Suppressor macrophage treated with lipopolysaccharide for 1 hour (primary cell): Measurements from ENCODE around the gene PAPPA2.
"Not testable (repeated sequence)": the region's sequence is repeated elsewhere in the genome, so short reads cannot be mapped to it uniquely, and the experiment has no call there.

Experiments used
- DNase-seq, 3 donors: peaks; one replicate each; pipeline ENCODE4 v3.0.0-alpha.2; 2020 to 2022

Gene PAPPA2

GRCh38 chr1:176556288-176556687 lies 93.3 kb downstream of the PAPPA2 start:
- no peak for DNase-seq

DNA sequence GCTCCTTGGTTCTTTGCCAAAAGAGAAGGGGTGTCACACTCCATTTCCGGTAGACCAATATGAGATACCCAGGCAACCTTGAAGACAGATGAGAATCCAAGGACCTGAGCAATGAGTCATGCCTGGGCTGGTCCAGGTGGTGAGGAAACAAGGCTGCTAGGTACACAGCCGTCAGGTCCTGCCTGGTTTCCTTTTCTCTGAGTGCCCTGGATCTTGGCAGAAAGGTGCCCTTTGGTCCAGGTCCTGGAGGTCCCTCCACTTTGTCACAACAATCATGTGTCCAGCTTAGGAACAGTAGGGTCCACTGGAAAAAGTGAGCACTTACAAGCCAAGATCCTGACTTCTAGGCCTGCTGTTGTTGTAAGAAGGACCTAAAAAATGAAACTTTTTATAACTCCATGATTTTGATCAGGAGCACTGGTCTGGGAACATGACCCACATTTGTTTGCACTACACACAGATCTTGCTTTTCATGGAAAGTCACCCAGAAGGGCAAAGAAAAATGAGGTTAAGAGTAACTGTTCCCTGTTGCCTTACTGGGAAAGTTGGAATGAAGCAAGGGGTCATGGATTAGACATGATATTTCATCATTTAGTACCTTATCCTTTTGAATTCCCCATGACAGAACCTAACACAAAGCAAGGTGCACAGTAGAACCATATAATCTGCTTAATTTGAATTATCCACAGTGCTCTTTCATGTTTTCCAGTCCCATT lies 94.7 kb downstream of the PAPPA2 start:
- DNase-seq = no peak

DNA sequence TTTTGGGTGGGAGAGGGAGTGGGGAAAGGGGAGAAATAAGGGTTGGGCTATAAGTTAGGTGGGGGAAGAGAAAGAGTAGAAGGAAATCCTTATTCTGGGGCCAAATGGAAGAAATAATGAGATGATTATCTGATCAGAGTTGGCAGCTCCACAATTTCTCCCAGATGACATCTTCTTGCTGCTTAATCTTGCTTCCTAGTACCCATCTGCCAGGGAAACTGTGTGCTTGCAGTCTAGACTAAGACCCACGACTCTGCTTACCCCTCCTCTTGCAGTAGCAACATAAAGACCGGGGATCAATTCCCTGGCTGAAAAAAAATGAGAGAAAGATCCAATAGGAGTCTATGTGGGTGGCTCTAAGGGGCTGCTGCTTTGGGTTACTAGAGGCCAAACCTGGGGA lies 95.6 kb downstream of the PAPPA2 start:
- DNase-seq = no peak

DNA sequence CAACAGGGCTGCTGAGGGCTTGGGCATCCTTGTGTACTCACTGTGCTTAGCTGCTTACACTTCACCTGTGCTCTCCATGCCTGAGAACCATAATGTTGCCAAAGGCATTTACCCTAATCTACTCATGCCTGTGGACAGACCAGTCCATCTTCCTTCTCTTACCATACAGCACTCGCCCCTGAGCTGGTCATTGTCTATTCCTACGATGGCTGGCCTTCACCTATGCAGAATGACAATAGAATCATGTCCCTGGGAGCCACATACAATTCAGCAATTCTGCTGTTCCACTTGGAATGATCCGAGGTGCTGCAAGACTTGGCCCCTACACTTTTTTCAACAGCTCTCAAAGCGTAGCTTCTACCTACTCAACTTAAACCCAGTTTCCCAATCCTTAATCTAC lies 96.5 kb downstream of the PAPPA2 start:
- no peak for DNase-seq

GRCh38 chr1:176559878-176560277 lies 96.9 kb downstream of the PAPPA2 start:
- DNase-seq = peak; percentile 52 to 63 (median 52)

DNA sequence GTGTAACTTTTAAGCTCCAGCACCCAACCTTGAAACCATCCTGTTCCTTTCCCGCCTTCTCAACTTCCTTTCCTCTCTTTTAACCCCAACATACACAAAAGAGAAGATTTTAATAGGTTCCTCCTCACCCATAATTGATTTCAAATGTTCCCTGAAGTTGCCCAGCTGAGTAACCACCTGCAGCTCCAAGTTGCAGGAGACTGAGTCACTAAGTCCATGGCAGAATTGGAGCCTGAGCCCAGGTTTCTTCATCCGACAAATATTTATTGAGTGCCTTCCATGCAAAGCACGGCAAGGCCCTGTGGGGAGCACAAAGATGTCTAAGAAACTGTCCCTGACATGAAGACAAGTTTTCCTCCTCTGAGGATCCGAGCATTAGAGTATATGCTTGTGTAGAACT lies 97.7 kb downstream of the PAPPA2 start:
- DNase-seq = no peak

DNA sequence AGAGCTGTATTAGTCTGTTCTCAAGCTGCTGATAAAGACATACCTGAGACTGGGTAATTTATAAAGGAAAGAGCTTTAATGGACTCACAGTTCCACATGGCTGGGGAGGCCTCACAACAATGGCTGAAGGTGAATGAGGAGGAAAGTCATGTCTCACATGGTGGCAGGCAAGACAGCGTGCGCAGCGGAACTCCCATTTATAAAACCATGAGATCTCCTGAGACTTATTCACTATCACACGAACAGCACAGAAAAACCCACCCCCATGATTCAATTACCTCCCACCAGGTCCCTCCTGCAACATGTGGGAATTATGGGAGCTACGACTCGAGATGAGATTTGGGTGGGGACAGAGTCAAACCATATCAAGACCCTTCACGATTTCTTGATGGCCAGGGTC lies 98.8 kb downstream of the PAPPA2 start:
- not testable (repeated sequence) for DNase-seq

DNA sequence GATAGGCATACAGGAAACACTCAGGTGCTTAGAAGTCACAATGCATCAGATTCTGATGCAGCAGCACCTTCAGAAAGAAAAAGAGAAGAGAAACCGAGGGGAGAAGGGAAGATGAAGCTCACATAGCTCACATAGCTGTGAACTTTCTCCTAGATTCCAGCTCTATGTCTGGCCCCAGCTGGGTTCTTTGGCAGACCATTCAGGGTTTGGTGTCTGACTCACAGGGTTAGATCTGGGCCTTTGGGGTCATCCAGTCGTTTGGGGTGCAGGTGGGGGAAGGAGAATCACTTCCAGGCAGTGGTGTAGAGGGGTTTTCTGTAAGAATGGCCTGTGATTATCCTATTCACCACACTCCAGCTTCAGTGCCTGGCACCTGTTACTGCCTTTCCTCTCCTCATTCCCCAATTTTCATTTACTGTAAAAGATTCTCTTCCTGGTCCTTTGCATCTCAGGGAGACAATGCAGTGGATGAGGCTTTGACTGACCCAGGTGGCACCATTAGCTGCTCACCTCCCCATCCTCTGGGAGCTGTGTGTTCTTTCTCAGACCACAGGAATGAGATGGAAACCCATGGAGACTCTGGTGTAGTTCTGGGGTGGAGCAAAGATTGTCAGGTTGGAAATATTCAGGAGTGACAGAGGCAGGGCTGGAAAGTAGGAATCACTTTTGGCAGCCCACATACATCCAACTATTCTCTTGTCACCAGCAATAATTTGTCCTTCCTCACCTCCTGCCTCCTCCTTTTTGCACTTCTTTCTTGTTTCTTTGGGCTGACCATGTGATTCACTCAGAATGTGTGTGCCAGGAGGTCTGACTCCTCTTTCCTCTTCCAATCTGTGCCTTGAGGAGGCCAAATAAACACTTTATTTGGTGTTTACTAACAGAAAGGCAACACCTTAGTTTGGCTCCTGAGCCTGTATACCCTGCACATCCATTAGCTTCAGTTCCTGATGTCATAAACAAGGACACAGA lies 103.3 kb downstream of the PAPPA2 start:
- DNase-seq = no peak

DNA sequence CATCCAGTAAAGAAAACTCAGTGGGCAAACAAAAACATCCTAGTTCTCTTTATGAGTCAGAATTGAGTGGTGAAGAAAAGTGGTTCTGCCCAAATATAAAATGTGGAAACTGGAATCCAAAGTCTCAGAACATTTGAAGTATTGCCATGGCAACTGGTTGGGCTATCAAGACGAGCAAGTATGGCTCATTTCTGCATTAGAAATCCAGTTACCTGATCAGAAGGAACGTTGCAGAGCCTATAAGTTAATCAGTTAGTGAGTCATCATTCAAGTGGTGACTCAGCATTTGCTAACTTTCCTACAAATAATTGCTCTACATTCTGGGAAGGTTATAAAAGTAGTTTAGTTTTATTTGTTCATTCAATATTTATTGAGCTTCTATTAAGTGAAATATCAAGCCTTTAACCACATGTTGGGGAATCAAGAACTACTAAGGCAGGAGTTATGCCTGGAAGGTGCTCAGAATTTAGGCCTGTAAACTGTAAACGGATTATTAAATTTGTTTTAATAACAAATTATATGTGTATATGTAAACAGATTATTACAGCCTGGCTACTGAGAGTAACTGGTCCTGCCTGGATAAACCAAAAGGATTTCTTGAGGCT lies 104.3 kb downstream of the PAPPA2 start:
- no peak for DNase-seq

DNA sequence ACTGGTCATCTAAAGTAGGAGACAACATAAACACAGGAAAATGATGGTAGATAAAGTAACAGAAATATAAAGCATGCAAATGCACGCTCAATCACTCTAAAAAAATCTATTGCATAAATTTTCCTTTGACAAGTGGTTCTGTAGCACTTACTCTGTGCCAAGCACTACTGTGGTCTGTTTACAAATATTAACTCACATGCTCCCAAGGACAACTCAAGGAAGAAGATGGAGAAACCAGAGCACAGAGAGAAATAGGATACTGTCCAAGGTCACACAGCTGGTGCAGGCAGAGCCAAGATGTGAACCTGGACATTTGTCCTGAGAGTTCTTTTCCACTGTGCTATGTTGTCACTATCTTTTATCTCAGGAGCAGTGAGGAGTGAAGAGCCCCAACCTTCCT lies 105.2 kb downstream of the PAPPA2 start:
- DNase-seq = no peak

DNA sequence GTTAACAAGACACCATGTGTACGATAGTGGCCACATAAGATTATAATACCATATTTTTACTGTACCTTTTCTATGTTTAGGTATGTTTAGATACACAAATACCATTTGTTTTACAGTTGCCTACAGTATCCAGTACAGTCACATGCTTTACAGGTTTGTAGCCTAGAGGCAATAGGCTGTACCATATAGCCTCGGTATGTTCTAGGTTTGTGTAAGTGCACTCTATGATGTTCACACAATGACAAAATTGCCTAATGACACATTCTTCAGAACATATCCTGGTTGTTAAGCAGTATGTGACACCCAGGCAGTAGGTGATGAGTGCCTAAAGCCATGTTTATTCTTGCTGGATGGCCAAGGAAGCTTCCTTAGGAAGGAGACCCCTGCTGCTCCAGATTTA lies 111.8 kb downstream of the PAPPA2 start:
- no peak for DNase-seq

- no peak for DNase-seq
These were observed 113.0 kb downstream of the PAPPA2 start for GRCh38 chr1:176575991-176576390.

GRCh38 chr1:176576670-176577069 lies 113.7 kb downstream of the PAPPA2 start:
- no peak for DNase-seq

GRCh38 chr1:176577646-176578197 lies 114.7 kb downstream of the PAPPA2 start:
- DNase-seq = no peak

DNA sequence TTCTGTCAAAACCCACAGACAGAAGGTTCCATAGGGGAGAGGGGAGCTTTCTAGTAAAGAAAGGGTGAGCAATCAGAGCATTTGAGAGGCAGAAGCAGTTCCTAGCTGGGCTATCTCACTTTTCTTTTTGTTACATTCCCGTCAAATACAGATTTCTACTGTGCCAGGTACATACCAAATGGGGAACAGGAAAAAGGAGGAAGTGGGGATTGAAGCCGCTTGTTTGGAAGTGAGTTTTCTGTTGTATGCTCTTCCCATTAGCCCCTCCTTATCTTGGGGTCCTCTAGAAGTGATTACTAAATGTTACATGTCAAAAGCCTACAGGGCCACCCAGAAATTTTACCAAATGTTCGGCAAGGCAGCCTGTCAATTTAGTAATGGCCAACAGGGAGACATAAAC lies 116.1 kb downstream of the PAPPA2 start:
- no peak for DNase-seq

DNA sequence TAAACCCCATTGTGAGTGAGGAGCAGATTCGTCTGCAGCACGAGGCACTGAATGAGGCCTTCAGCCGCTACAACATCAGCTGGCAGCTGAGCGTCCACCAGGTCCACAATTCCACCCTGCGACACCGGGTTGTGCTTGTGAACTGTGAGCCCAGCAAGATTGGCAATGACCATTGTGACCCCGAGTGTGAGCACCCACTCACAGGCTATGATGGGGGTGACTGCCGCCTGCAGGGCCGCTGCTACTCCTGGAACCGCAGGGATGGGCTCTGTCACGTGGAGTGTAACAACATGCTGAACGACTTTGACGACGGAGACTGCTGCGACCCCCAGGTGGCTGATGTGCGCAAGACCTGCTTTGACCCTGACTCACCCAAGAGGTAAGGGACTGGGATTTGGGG lies 132.2 kb downstream of the PAPPA2 start:
- no peak for DNase-seq

- no peak for DNase-seq
These were observed 138.4 kb downstream of the PAPPA2 start for GRCh38 chr1:176601348-176601747.

DNA sequence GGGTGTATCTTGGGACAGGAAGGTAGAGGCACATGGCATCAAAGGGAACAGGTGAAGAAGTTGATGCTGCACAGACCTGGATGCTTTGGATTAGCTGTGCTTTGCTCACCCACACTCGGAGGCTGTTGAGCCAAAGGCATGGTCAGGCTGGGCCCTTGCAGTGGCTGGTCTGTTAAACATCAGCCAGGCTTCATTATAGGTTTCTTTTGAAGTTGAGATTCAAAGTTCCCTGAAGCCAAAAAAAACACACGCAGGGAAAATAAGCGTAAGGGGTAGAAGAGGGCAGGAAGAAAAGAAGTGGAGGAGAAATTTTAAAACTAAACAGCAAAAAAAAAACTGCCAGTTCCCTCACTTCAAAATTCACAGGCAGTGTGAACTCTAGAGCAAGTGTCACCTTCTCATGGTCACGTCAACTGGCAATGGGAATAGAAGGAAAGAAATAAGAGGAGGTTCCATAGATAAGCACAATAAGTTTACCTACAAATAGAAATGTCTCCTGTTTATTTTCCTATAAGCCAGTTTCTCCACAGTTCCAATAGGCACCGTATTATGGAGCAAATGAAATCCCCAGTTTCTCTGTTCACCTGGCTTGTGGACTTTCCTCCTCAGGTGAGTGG lies 139.5 kb downstream of the PAPPA2 start:
- DNase-seq = no peak

GRCh38 chr1:176603696-176604095 lies 140.7 kb downstream of the PAPPA2 start:
- DNase-seq = no peak

GRCh38 chr1:176604461-176604860 lies 141.5 kb downstream of the PAPPA2 start:
- DNase-seq = no peak

- DNase-seq = no peak
These were observed 142.2 kb downstream of the PAPPA2 start for GRCh38 chr1:176605176-176605575.

GRCh38 chr1:176609556-176610408 lies 146.8 kb downstream of the PAPPA2 start:
- no peak for DNase-seq
